Measurements from ENCODE around the gene ANKRD45.
"Not testable (repeated sequence)": the region's sequence is repeated elsewhere in the genome, so short reads cannot be mapped to it uniquely, and the experiment has no call there.

The ANKRD45 gene

DNA sequence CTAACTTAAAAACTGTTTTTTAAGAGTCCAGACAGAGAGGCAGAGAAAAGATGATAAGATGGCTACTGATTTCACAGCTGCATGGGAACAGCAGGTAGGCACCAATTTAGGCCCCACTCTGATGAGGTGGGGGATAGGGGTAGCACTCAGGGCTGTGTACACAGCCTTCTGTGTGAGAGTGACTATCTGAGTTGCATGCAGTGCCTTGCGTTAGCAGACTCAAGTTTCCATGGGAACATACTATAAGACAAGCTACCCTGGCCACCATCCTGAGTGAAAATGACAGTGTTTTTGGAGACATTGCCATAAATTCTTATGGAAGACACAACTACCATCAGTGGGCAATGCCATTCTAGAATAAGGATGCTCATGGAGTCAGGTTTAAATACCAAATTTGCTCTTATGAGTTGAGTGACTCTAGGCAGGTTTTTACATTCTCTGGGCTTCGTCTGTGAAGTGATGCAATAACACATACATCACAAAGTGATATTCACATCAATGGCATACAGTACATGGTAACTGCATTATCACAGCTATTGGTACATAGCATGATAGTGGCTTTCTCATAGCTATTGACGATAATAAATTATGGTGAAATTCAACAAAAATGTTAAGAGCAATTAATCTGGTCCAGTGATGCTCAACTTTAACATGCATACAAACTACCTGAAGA, 97.3 kb downstream of the ANKRD45 start:
- no peak for DNase-seq (ENCODE audit: low spot score)

DNA sequence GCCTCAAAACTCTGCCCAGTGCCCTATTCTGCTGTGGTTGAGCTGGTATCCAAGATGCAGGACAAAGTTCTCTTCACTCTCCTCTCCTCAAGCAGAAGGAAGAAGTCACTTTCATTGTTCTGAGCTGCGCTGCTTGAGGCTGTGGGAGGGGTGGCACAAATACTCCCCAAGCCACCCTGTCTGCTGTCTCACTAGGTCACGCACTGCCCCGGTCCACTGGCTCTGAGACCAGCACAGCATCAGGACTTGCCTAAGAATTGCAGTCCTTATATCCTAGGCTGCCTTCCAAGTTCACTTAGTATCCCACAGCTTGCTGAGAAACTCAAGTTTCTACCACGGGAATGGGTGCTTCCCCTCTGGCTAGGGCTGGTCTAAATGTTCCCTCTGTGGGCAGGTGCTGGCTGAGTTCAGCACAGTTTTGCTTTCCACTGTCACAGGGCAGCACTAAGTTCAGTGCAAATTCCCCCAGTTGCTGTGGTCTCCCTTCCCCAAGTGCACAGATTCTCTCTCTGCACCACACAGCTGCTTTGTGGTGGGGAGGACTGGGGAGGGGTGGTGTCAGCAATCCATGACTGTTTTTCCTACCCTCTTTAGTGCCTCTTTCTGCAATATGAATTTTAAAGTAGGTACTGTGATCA, 99.2 kb downstream of the ANKRD45 start:
- DNase-seq (ENCODE audit: low spot score): no peak

DNA sequence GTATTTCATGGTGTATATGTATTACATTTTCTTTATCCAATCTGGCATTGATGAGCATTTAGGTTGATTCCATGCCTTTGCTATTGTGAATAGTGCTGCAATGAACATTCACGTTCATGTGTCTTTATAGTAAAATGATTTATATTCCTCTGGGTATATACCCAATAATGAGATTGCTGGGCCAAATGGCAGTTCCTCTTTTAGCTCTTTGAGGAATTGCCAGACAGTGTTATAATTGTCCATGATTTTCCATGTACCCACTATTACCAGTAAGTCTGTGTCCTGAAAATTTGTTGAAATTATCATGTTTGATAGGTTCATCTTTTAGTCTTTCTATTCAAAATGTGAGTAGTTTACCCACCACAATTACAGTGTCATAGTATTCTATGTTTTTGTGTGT, 101.2 kb downstream of the ANKRD45 start:
- DNase-seq (ENCODE audit: low spot score): no peak

DNA sequence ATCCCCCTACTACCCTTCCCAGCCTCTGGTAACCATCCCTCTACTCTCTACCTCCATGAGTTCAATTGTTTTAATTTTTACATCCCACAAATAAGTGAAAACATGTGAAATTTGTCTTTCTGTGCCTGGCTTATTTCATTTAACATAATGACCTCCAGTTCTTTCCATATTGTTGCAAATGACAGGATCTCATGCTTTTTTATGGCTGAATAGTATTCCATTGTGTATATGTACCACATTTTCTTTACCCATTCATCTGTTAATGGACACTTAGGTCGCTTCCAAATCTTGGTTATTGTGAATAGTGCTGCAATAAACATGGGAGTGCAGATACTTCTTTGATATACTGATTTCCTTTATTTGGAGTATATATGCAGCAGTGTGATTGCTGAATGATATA, 105.8 kb downstream of the ANKRD45 start:
- DNase-seq (ENCODE audit: low spot score): not testable (repeated sequence)

DNA sequence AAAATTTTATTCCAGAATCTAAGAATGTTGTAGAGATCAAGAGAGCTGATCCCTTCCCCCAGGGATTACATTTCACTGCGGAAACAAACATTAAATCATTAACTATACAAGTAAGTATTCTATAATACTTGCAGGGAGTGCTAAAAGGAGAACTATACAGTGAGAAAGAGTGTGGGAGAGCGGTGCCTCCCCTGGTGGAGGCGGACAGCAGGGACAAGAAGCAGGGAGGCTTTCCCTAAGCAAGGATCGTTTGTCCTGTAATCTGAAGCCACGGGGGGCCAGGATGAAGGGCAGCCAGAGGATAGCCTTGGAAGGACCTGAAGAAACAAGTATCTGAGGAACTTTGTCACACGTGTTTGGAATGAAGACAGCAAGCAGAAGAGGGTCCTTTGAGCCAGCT, 106.8 kb downstream of the ANKRD45 start:
- no peak for DNase-seq (ENCODE audit: low spot score)

DNA sequence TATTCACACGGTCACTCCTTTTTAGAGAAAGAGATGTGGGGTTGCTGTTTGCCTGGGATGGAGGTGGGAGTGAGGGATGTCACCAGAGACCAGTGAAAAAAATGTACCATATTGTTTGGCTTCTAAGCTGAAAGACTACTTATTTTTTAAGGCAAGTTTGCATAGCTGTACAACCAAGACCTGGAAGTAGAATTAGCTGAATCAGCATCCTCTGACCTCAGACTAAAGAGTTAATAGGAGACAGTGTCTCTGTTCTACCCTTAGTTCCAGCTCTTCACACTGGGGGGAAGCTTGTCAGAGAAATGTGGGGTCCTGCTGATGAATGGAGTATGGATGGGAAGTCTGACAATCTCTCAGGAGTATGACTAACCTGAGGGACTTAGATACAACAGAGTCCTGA, 108.4 kb downstream of the ANKRD45 start:
- DNase-seq (ENCODE audit: low spot score): no peak

DNA sequence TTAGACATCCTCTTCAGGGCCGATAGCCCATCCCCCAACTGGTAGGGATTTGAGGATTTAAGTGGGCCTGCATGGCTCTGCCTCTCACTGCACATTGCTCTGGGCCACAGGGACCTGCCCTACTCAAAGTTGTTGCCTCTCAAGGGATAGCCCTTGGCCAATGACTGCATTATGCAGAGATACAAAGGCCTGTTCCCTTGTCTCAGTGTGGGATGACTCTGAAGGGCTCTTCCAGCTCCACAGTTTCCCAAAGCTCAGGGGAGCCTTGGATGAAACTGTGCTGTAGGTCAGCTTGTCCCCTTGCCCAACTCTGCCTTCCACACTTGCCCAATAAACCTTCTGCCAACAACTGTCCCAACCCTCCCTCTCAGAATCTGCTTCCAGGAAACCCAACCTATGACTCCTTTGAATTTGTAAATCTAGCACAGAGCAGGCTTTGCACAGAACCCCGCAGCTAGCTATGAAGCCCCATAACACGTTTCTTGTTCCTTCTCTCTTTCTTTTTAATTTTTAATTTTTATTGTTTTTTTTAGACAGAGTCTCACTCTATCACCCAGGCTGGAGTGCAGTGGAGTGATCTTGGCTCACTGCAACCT, 109.3 kb downstream of the ANKRD45 start:
- DNase-seq (ENCODE audit: low spot score): no peak
